Measurements from ENCODE around the gene CELF2. TPM values are rescaled to one million over a fixed set of nuclear protein-coding genes. Genes with fewer than 3 reads are reported as not detected.

The CELF2 gene
- total RNA-seq, 1 donor from 2014 or later: 27.5 TPM

GRCh38 chr10:11115337-11115736 lies 97.7 kb downstream of the CELF2 start:
- no peaks in the 10 kb centered on the region for H3K9me3 Mint-ChIP-seq (ENCODE audit: unreplicated experiment)
- TF ChIP-seq, protein P1, sequence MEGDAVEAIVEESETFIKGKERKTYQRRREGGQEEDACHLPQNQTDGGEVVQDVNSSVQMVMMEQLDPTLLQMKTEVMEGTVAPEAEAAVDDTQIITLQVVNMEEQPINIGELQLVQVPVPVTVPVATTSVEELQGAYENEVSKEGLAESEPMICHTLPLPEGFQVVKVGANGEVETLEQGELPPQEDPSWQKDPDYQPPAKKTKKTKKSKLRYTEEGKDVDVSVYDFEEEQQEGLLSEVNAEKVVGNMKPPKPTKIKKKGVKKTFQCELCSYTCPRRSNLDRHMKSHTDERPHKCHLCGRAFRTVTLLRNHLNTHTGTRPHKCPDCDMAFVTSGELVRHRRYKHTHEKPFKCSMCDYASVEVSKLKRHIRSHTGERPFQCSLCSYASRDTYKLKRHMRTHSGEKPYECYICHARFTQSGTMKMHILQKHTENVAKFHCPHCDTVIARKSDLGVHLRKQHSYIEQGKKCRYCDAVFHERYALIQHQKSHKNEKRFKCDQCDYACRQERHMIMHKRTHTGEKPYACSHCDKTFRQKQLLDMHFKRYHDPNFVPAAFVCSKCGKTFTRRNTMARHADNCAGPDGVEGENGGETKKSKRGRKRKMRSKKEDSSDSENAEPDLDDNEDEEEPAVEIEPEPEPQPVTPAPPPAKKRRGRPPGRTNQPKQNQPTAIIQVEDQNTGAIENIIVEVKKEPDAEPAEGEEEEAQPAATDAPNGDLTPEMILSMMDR (IDR thresholded peaks at IDR 0.05; ENCODE audit: unreplicated experiment): no peak
- no peaks in the 10 kb centered on the region for H3K36me3 Mint-ChIP-seq (ENCODE audit: low read depth, unreplicated experiment)
- H3K4me3 Mint-ChIP-seq (ENCODE audit: unreplicated experiment): no peak overlapping the region
- no peak for DNase-seq (ENCODE audit: low spot score)
- no peaks in the 10 kb centered on the region for H3K27me3 Mint-ChIP-seq (ENCODE audit: unreplicated experiment)
- H3K4me1 Mint-ChIP-seq (ENCODE audit: unreplicated experiment): no peaks in the 10 kb centered on the region
- no peak overlapping the region for H3K27ac Mint-ChIP-seq (ENCODE audit: unreplicated experiment)

DNA sequence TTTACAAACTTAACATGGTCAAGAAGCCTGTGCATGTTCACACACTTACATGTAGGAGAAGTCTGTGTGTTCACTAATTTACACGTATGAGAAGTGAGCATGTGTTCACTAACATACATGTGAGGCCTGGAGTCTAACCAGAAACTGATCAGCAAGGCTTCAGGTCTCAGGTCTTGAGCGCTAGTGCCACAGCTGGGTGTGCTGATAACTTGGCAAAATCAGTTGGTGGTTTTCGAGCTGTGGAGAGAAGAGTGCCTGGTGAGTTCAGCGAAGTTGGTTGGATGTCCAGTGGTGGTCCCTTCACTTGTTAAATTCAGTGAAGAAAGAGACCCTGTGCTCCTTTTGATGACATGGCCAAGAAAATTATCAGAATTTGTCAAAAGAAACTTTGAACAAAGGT lies 98.7 kb downstream of the CELF2 start:
- Mint-ChIP-seq H3K27ac (ENCODE audit: unreplicated experiment) (no peak overlapping the region), H3K27me3 (ENCODE audit: unreplicated experiment) (no peaks in the 10 kb centered on the region), H3K4me3 (ENCODE audit: unreplicated experiment) (no peak overlapping the region), H3K4me1 (ENCODE audit: unreplicated experiment) (no peaks in the 10 kb centered on the region), H3K9me3 (ENCODE audit: unreplicated experiment) (no peaks in the 10 kb centered on the region), H3K36me3 (ENCODE audit: low read depth, unreplicated experiment) (no peaks in the 10 kb centered on the region)
- DNase-seq (ENCODE audit: low spot score): no peak
- TF ChIP-seq, protein P1 (IDR thresholded peaks at IDR 0.05; ENCODE audit: unreplicated experiment): no peak

GRCh38 chr10:11116817-11117216 lies 99.1 kb downstream of the CELF2 start:
- no peaks in the 10 kb centered on the region for H3K27me3 Mint-ChIP-seq (ENCODE audit: unreplicated experiment)
- TF ChIP-seq, protein P1 (IDR thresholded peaks at IDR 0.05; ENCODE audit: unreplicated experiment): no peak
- H3K36me3 Mint-ChIP-seq (ENCODE audit: low read depth, unreplicated experiment): no peaks in the 10 kb centered on the region
- H3K27ac Mint-ChIP-seq (ENCODE audit: unreplicated experiment): no peak overlapping the region
- no peak for DNase-seq (ENCODE audit: low spot score)
- no peaks in the 10 kb centered on the region for H3K9me3 Mint-ChIP-seq (ENCODE audit: unreplicated experiment)
- no peak overlapping the region for H3K4me3 Mint-ChIP-seq (ENCODE audit: unreplicated experiment)
- no peaks in the 10 kb centered on the region for H3K4me1 Mint-ChIP-seq (ENCODE audit: unreplicated experiment)

- Mint-ChIP-seq H3K27me3 (ENCODE audit: unreplicated experiment) (no peaks in the 10 kb centered on the region), H3K4me1 (ENCODE audit: unreplicated experiment) (no peaks in the 10 kb centered on the region), H3K4me3 (ENCODE audit: unreplicated experiment) (no peak overlapping the region), H3K36me3 (ENCODE audit: low read depth, unreplicated experiment) (no peaks in the 10 kb centered on the region), H3K27ac (ENCODE audit: unreplicated experiment) (no peak overlapping the region), H3K9me3 (ENCODE audit: unreplicated experiment) (no peaks in the 10 kb centered on the region)
- no peak for DNase-seq (ENCODE audit: low spot score)
- TF ChIP-seq, protein P1 (IDR thresholded peaks at IDR 0.05; ENCODE audit: unreplicated experiment): no peak
These were observed 101.0 kb downstream of the CELF2 start for GRCh38 chr10:11118686-11119085.

DNA sequence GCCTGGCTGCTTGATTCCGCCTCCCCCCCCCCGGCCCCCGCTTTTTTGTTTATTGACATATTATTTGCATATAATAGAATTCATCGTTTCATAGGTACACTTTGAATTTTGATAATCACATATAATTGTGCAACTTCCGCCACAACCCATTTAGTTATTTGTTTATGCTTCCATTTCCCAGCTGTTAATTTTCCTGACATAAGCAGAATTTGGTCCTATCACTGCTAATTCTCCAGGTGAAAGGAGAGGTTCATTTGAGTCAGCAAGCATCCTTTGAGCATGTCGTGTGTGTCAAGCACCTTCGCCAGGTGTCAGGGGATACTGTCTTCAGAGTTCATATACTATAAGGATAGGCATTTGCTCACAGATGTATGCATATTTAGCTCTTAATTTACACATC lies 102.2 kb downstream of the CELF2 start:
- TF ChIP-seq, protein P1 (IDR thresholded peaks at IDR 0.05; ENCODE audit: unreplicated experiment): no peak
- H3K36me3 Mint-ChIP-seq (ENCODE audit: low read depth, unreplicated experiment): no peaks in the 10 kb centered on the region
- H3K27ac Mint-ChIP-seq (ENCODE audit: unreplicated experiment): no peak overlapping the region
- H3K27me3 Mint-ChIP-seq (ENCODE audit: unreplicated experiment): no peaks in the 10 kb centered on the region
- H3K9me3 Mint-ChIP-seq (ENCODE audit: unreplicated experiment): no peaks in the 10 kb centered on the region
- DNase-seq (ENCODE audit: low spot score): no peak
- H3K4me1 Mint-ChIP-seq (ENCODE audit: unreplicated experiment): no peaks in the 10 kb centered on the region
- H3K4me3 Mint-ChIP-seq (ENCODE audit: unreplicated experiment): no peak overlapping the region
